ENCODE measurements around the gene FBLN1. TPM values are rescaled to one million over a fixed set of nuclear protein-coding genes. Genes with fewer than 3 reads are reported as not detected.

The FBLN1 gene
- total RNA-seq, 4 donors from 2014 or later, result 33.7 to 546 (median 86.3) TPM

DNA sequence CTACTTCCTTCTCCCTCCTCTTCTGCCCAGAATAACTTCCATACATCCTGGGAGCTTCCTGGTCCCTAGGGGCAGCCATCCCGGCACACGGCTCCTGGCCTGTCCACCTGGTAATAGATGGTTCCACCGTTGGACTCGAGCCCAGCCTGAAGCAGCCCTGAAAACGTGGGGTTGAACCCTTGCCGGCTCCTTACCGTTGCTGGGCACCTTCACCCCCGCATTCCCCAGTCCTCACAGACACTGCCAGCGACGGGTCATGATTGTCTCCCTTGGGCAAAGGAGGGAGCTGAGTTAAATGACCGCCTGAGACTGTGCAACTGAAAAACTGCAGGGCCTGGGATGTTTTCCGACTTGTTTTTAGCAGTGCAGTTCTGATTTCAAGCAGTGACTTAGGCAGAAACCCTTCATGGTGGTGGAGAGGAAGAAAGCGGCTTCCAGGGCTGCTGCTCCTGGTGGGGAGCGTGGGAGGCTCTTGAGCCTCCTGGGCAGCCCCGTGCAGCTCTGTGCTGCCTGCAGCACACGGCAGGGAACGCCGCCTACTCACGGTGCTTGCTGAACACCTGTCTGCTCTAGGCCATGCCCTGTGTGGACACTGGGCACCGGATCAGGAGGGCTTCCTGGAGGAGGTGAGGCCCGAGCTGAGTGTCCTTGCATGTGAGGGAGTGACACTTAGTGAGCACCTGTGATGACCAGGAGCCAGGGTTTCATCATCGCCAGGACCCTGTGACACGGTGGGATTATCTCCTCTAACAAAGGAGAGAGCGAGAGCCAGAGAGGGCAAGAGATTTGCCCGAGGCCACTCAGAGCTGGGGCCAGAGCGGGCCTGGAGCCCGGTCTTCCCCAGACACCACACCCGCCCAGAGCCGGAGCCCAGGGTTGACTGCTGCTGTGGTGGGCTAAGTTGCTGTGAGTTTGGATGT, 77.4 kb downstream of the FBLN1 start:
- no peak overlapping the region for H3K27ac ChIP-seq
- H3K4me3 ChIP-seq, result no peak overlapping the region
- WGBS, 2 donors, result 84 to 88% methylated on average over 12 to 20 of the region's 29 CpGs
- peaks cover 0 to 19% (median 0%) of the 10 kb centered on the region in 4 donors for H3K27me3 ChIP-seq
- peaks cover 3 to 59% (median 6%) of the 10 kb centered on the region in 3 donors for H3K4me1 ChIP-seq
- DNase-seq, result no peak
- H3K36me3 ChIP-seq, result peaks cover 0 to 46% (median 0%) of the 10 kb centered on the region in 3 donors
- H3K9me3 ChIP-seq, result no peaks in the 10 kb centered on the region
- intact Hi-C loops (cut with DNase I), result loop anchor here (5.0 kb wide), 1 partner anchor 62 kb away; no protein-coding TSS in a partner anchor
- TF ChIP-seq POLR2A (IDR thresholded peaks at IDR 0.05), result no peak
- TF ChIP-seq, protein P1, sequence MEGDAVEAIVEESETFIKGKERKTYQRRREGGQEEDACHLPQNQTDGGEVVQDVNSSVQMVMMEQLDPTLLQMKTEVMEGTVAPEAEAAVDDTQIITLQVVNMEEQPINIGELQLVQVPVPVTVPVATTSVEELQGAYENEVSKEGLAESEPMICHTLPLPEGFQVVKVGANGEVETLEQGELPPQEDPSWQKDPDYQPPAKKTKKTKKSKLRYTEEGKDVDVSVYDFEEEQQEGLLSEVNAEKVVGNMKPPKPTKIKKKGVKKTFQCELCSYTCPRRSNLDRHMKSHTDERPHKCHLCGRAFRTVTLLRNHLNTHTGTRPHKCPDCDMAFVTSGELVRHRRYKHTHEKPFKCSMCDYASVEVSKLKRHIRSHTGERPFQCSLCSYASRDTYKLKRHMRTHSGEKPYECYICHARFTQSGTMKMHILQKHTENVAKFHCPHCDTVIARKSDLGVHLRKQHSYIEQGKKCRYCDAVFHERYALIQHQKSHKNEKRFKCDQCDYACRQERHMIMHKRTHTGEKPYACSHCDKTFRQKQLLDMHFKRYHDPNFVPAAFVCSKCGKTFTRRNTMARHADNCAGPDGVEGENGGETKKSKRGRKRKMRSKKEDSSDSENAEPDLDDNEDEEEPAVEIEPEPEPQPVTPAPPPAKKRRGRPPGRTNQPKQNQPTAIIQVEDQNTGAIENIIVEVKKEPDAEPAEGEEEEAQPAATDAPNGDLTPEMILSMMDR (IDR thresholded peaks at IDR 0.05), result no peak

GRCh38 chr22:45580726-45581381, 78.2 kb downstream of the FBLN1 start:
- peaks cover 3 to 59% (median 6%) of the 10 kb centered on the region in 3 donors for H3K4me1 ChIP-seq
- no peak overlapping the region for H3K4me3 ChIP-seq
- DNase-seq, result no peak
- no peak for TF ChIP-seq POLR2A (IDR thresholded peaks at IDR 0.05)
- TF ChIP-seq, protein P1 (IDR thresholded peaks at IDR 0.05), result no peak
- peaks cover 0 to 15% (median 0%) of the 10 kb centered on the region in 4 donors for H3K27me3 ChIP-seq
- H3K27ac ChIP-seq, result no peak overlapping the region
- 88 to 96% methylated on average over 11 to 26 of the region's 26 CpGs for WGBS, 2 donors
- intact Hi-C loops (cut with DNase I), result no loop called here
- no peaks in the 10 kb centered on the region for H3K9me3 ChIP-seq
- peaks cover 0 to 47% (median 0%) of the 10 kb centered on the region in 3 donors for H3K36me3 ChIP-seq

DNA sequence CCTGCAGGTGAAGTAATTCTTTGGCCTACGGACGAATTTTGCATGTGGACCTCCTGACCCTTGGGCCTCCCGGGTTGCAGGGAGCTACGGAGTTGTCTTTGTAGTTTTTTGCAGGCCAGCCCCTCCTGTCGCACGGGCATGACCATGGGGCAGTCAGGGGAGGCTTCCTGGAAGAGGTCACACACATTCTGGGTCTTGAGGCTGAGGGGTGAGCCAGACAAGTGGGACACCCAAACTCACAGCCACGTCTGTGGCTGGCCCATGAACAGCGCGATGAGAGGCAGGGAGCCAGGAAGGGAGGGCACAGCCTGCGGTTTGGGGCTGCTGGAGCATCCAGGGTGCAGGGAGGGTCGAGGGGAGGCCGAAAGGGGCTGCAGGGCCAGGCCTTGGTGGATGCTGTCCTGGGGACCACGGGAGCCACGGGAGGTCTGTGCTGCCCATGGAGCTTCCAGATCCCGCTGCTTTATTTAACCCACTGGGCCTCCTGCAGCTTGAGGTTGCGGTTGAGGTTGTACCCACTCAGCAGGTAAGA, 78.9 kb downstream of the FBLN1 start:
- WGBS, 2 donors, result 80% methylated on average over 2 to 7 of the region's 16 CpGs
- H3K36me3 ChIP-seq, result peaks cover 0 to 50% (median 0%) of the 10 kb centered on the region in 3 donors
- no peak overlapping the region for H3K4me3 ChIP-seq
- H3K27me3 ChIP-seq, result peaks cover 0 to 15% (median 0%) of the 10 kb centered on the region in 4 donors
- no peak overlapping the region for H3K27ac ChIP-seq
- H3K9me3 ChIP-seq, result no peaks in the 10 kb centered on the region
- H3K4me1 ChIP-seq, result peaks cover 3 to 60% (median 6%) of the 10 kb centered on the region in 3 donors
- DNase-seq, result no peak
- no peak for TF ChIP-seq POLR2A (IDR thresholded peaks at IDR 0.05)
- TF ChIP-seq, protein P1 (IDR thresholded peaks at IDR 0.05), result no peak
- intact Hi-C loops (cut with DNase I), result no loop called here

DNA sequence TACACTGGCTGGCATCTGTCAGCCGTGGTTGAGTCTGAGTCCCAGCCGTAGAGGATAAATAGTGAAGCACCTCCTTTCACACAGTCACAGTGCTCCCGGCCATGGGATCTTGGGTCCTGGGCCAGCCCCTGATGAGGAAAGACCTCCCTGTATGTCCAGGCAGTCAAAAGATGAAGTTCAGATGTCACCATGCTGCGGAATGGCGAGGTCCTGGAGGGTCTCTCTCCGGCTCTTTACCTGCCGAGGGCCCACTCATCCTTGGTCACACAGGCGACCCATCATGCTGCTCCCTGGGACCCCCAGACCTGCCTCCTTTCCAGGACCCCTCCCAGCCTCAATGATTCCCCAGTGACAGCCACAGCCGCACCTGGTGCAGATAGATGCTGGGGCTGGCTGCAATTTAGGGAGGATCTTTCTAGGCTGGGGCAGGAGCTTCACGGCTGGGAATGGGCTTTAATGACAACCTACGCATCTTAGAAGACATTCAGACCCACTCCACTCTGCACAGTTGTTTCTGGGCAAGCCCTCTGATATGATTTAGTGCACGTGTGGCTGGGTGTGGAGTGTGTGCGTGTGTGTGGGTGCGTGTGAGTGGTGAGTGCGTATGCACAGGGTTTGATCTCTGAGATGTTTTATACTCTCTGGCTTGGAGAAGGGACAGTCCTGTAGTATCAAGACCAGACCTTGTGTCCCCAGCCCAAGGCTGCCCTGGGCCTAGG, 79.7 kb downstream of the FBLN1 start:
- intact Hi-C loops (cut with DNase I), result no loop called here
- no peak for DNase-seq
- no peak overlapping the region for H3K27ac ChIP-seq
- peaks cover 0 to 50% (median 0%) of the 10 kb centered on the region in 3 donors for H3K36me3 ChIP-seq
- peaks cover 0 to 8% (median 0%) of the 10 kb centered on the region in 4 donors for H3K27me3 ChIP-seq
- TF ChIP-seq, protein P1 (IDR thresholded peaks at IDR 0.05), result no peak
- TF ChIP-seq POLR2A (IDR thresholded peaks at IDR 0.05), result no peak
- 62 to 75% methylated on average over 9 to 12 of the region's 15 CpGs for WGBS, 2 donors
- peaks cover 3 to 60% (median 6%) of the 10 kb centered on the region in 3 donors for H3K4me1 ChIP-seq
- no peak overlapping the region for H3K4me3 ChIP-seq
- no peaks in the 10 kb centered on the region for H3K9me3 ChIP-seq
